Measurements from ENCODE around the gene CCDC85B. TPM values are rescaled to one million over a fixed set of nuclear protein-coding genes. Genes with fewer than 3 reads are reported as not detected.

Gene CCDC85B
- total RNA-seq, 3 donors from 2014 or later: 77.8 to 116 (median 95.6) TPM

- no peaks in the 10 kb centered on the region for H3K9me3 Mint-ChIP-seq
- no peak for DNase-seq
- ATAC-seq: no peak
- H3K4me1 Mint-ChIP-seq (ENCODE audit: low read depth): peaks cover 18% of the 10 kb centered on the region
- no peak overlapping the region for H3K4me3 Mint-ChIP-seq
- H3K27me3 Mint-ChIP-seq (ENCODE audit: low read depth): no peaks in the 10 kb centered on the region
- peaks cover 5% of the 10 kb centered on the region for H3K36me3 Mint-ChIP-seq (ENCODE audit: insufficient read depth)
These were observed 20.2 kb upstream of the CCDC85B start for GRCh38 chr11:65870307-65870658.

GRCh38 chr11:65870706-65871681 lies 19.5 kb upstream of the CCDC85B start:
- Mint-ChIP-seq H3K4me3 (no peak overlapping the region), H3K9me3 (no peaks in the 10 kb centered on the region), H3K27me3 (ENCODE audit: low read depth) (no peaks in the 10 kb centered on the region), H3K4me1 (ENCODE audit: low read depth) (peaks cover 18% of the 10 kb centered on the region), H3K36me3 (ENCODE audit: insufficient read depth) (peaks cover 5% of the 10 kb centered on the region)
- no peak for DNase-seq
- ATAC-seq: no peak

GRCh38 chr11:65871811-65872548 lies 18.5 kb upstream of the CCDC85B start:
- peak overlapping the region; percentile 49 for H3K4me3 Mint-ChIP-seq
- no peak for DNase-seq
- no peaks in the 10 kb centered on the region for H3K9me3 Mint-ChIP-seq
- no peaks in the 10 kb centered on the region for H3K27me3 Mint-ChIP-seq (ENCODE audit: low read depth)
- peaks cover 21% of the 10 kb centered on the region for H3K4me1 Mint-ChIP-seq (ENCODE audit: low read depth)
- peaks cover 4% of the 10 kb centered on the region for H3K36me3 Mint-ChIP-seq (ENCODE audit: insufficient read depth)
- ATAC-seq: no peak

- H3K27me3 Mint-ChIP-seq (ENCODE audit: low read depth): no peaks in the 10 kb centered on the region
- ATAC-seq (peak in 1 of 2 donors; percentile 8), DNase-seq (no peak)
- no peaks in the 10 kb centered on the region for H3K9me3 Mint-ChIP-seq
- H3K36me3 Mint-ChIP-seq (ENCODE audit: insufficient read depth): no peaks in the 10 kb centered on the region
- H3K4me1 Mint-ChIP-seq (ENCODE audit: low read depth): peaks cover 21% of the 10 kb centered on the region
- peak within 1 kb of the TSS; percentile 84 for H3K4me3 Mint-ChIP-seq
These were observed 17.7 kb upstream of the CCDC85B start, which contains the start of gene EFEMP2 for GRCh38 chr11:65872586-65873317. Gene EFEMP2, minus strand, starts transcription at chr11:65872800. Its CDS starts 446 bp downstream, at chr11:65872354.

- Mint-ChIP-seq H3K4me3 (peak overlapping the region; percentile 84), H3K36me3 (ENCODE audit: insufficient read depth) (no peaks in the 10 kb centered on the region), H3K9me3 (no peaks in the 10 kb centered on the region), H3K4me1 (ENCODE audit: low read depth) (peaks cover 26% of the 10 kb centered on the region), H3K27me3 (ENCODE audit: low read depth) (no peaks in the 10 kb centered on the region)
- DNase-seq (peak; percentile 97), ATAC-seq (peak; percentile 87 to 88)
These were observed 16.9 kb upstream of the CCDC85B start for GRCh38 chr11:65873318-65874156.

- peak; percentile 61 to 65 for ATAC-seq
- Mint-ChIP-seq H3K27me3 (ENCODE audit: low read depth) (no peaks in the 10 kb centered on the region), H3K4me1 (ENCODE audit: low read depth) (peaks cover 41% of the 10 kb centered on the region), H3K4me3 (peak within 1 kb of the TSS; percentile 71), H3K9me3 (no peaks in the 10 kb centered on the region), H3K36me3 (ENCODE audit: insufficient read depth) (peaks cover 7% of the 10 kb centered on the region)
- no peak for DNase-seq
These were observed 10.9 kb upstream of the CCDC85B start, which contains the start of gene CTSW for GRCh38 chr11:65879617-65880016. Gene CTSW, plus strand, starts transcription at chr11:65879837. Its CDS starts 18 bp downstream, at chr11:65879855.

GRCh38 chr11:65880027-65880426 lies 10.4 kb upstream of the CCDC85B start:
- Mint-ChIP-seq H3K9me3 (no peaks in the 10 kb centered on the region), H3K36me3 (ENCODE audit: insufficient read depth) (peaks cover 8% of the 10 kb centered on the region), H3K27me3 (ENCODE audit: low read depth) (no peaks in the 10 kb centered on the region), H3K4me3 (peak overlapping the region; percentile 71), H3K4me1 (ENCODE audit: low read depth) (peaks cover 43% of the 10 kb centered on the region)
- ATAC-seq (no peak), DNase-seq (no peak)

GRCh38 chr11:65880844-65881421 lies 9.5 kb upstream of the CCDC85B start:
- Mint-ChIP-seq H3K36me3 (ENCODE audit: insufficient read depth) (peaks cover 8% of the 10 kb centered on the region), H3K9me3 (no peaks in the 10 kb centered on the region), H3K4me3 (peak overlapping the region; percentile 71), H3K27me3 (ENCODE audit: low read depth) (no peaks in the 10 kb centered on the region), H3K4me1 (ENCODE audit: low read depth) (peaks cover 43% of the 10 kb centered on the region)
- ATAC-seq (peak in 1 of 2 donors; percentile 5), DNase-seq (no peak)

GRCh38 chr11:65882120-65883057 lies 8.1 kb upstream of the CCDC85B start:
- H3K4me1 Mint-ChIP-seq (ENCODE audit: low read depth): peaks cover 48% of the 10 kb centered on the region

GRCh38 chr11:65883058-65883761 lies 7.3 kb upstream of the CCDC85B start:
- peaks cover 15% of the 10 kb centered on the region for H3K36me3 Mint-ChIP-seq (ENCODE audit: insufficient read depth)
- no peak overlapping the region for H3K4me3 Mint-ChIP-seq
- peaks cover 48% of the 10 kb centered on the region for H3K4me1 Mint-ChIP-seq (ENCODE audit: low read depth)
- no peaks in the 10 kb centered on the region for H3K27me3 Mint-ChIP-seq (ENCODE audit: low read depth)
- no peak for ATAC-seq
- no peak for DNase-seq
- H3K9me3 Mint-ChIP-seq: no peaks in the 10 kb centered on the region

More at GRCh38 chr11:65882120-65883057, 8.1 kb upstream of the CCDC85B start:
- DNase-seq: no peak
- H3K27me3 Mint-ChIP-seq (ENCODE audit: low read depth): no peaks in the 10 kb centered on the region
- no peak for ATAC-seq
- H3K9me3 Mint-ChIP-seq: no peaks in the 10 kb centered on the region
- H3K36me3 Mint-ChIP-seq (ENCODE audit: insufficient read depth): peaks cover 15% of the 10 kb centered on the region
- no peak overlapping the region for H3K4me3 Mint-ChIP-seq

GRCh38 chr11:65883786-65884715 lies 6.4 kb upstream of the CCDC85B start:
- no peak for ATAC-seq
- H3K36me3 Mint-ChIP-seq (ENCODE audit: insufficient read depth): peaks cover 15% of the 10 kb centered on the region
- no peak for DNase-seq
- no peak overlapping the region for H3K4me3 Mint-ChIP-seq
- no peaks in the 10 kb centered on the region for H3K27me3 Mint-ChIP-seq (ENCODE audit: low read depth)
- no peaks in the 10 kb centered on the region for H3K9me3 Mint-ChIP-seq
- H3K4me1 Mint-ChIP-seq (ENCODE audit: low read depth): peaks cover 49% of the 10 kb centered on the region

Measured in activated T-cell treated with anti-CD3 and anti-CD28 coated beads, Interleukin-2, amount 50 U/mL, for 4 hours (primary cell).